Activated naive CD4-positive, alpha-beta T cell treated with anti-CD3 and anti-CD28 coated beads, Interleukin-2, amount 10 ng/mL, durations not matched to agents 7 days and 5 days (primary cell): ENCODE measurements around the gene MUC3A.
"Not testable (repeated sequence)": the region's sequence is repeated elsewhere in the genome, so short reads cannot be mapped to it uniquely, and the experiment has no call there.

ENCODE experiments used
- CTCF ChIA-PET: fragments of 350-600 bp; sonication (Branson Sonifier 250); formaldehyde crosslinking; loops from one replicate; lab custom pipeline; 2021; ENCODE audit warnings: antibody characterized with exemption; lab: Charles Lee
- DNase-seq: peaks from one replicate; pipeline ENCODE4 v3.0.0-alpha.2; 2020
- H3K27ac Mint-ChIP-seq: one replicate; pipeline ENCODE4 v1.8.0; 2021; ENCODE audit warnings: mild to moderate bottlenecking, moderate library complexity, mixed read lengths
- H3K27me3 Mint-ChIP-seq: one replicate; pipeline ENCODE4 v1.8.0; 2021; ENCODE audit warnings: mild to moderate bottlenecking, mixed read lengths
- H3K36me3 Mint-ChIP-seq: one replicate; pipeline ENCODE4 v1.8.0; 2021; ENCODE audit warnings: mixed read lengths
- H3K4me1 Mint-ChIP-seq: one replicate; pipeline ENCODE4 v1.8.0; 2021; ENCODE audit warnings: mixed read lengths
- H3K4me3 Mint-ChIP-seq: one replicate; pipeline ENCODE4 v1.8.0; 2021; ENCODE audit warnings: mild to moderate bottlenecking, moderate library complexity, mixed read lengths
- H3K9me3 Mint-ChIP-seq: one replicate; pipeline ENCODE4 v1.8.0; 2021; ENCODE audit warnings: mixed read lengths

MUC3A gene

GRCh38 chr7:100972002-100972347, 22.6 kb downstream of the MUC3A start:
- Mint-ChIP-seq H3K4me3 (no peak overlapping the region), H3K9me3 (no peaks in the 10 kb centered on the region), H3K4me1 (peaks cover 5% of the 10 kb centered on the region), H3K27me3 (peaks cover 66% of the 10 kb centered on the region), H3K36me3 (no peaks in the 10 kb centered on the region), H3K27ac (no peak overlapping the region)
- CTCF ChIA-PET, result no interaction called here
- DNase-seq, result peak; percentile 5

- CTCF ChIA-PET, result no interaction called here
- no peak for DNase-seq
- H3K27ac Mint-ChIP-seq, result no peak overlapping the region
- H3K4me1 Mint-ChIP-seq, result no peaks in the 10 kb centered on the region
- H3K4me3 Mint-ChIP-seq, result no peak overlapping the region
- peaks cover 46% of the 10 kb centered on the region for H3K27me3 Mint-ChIP-seq
- no peaks in the 10 kb centered on the region for H3K9me3 Mint-ChIP-seq
- H3K36me3 Mint-ChIP-seq, result no peaks in the 10 kb centered on the region
These were observed 24.7 kb downstream of the MUC3A start for GRCh38 chr7:100974021-100974420.

- Mint-ChIP-seq H3K4me3 (no peak overlapping the region), H3K4me1 (no peaks in the 10 kb centered on the region), H3K27ac (no peak overlapping the region), H3K27me3 (peaks cover 32% of the 10 kb centered on the region), H3K36me3 (no peaks in the 10 kb centered on the region), H3K9me3 (no peaks in the 10 kb centered on the region)
- no peak for DNase-seq
- CTCF ChIA-PET, result no interaction called here
These were observed 26.1 kb downstream of the MUC3A start for GRCh38 chr7:100975371-100975821.

- no peaks in the 10 kb centered on the region for H3K4me1 Mint-ChIP-seq
- no peak overlapping the region for H3K4me3 Mint-ChIP-seq
- DNase-seq, result no peak
- H3K27ac Mint-ChIP-seq, result no peak overlapping the region
- CTCF ChIA-PET, result no interaction called here
- H3K36me3 Mint-ChIP-seq, result no peaks in the 10 kb centered on the region
- peaks cover 12% of the 10 kb centered on the region for H3K27me3 Mint-ChIP-seq
- no peaks in the 10 kb centered on the region for H3K9me3 Mint-ChIP-seq
These were observed 29.0 kb downstream of the MUC3A start for GRCh38 chr7:100978300-100978699.

GRCh38 chr7:100983451-100984187, 34.3 kb downstream of the MUC3A start:
- Mint-ChIP-seq H3K27me3 (peaks cover 5% of the 10 kb centered on the region), H3K27ac (no peak overlapping the region), H3K36me3 (no peaks in the 10 kb centered on the region), H3K9me3 (peaks cover 1% of the 10 kb centered on the region), H3K4me3 (no peak overlapping the region), H3K4me1 (no peaks in the 10 kb centered on the region)
- CTCF ChIA-PET, result no interaction called here
- no peak for DNase-seq

- H3K27ac Mint-ChIP-seq, H3K9me3 Mint-ChIP-seq, CTCF ChIA-PET, DNase-seq, H3K27me3 Mint-ChIP-seq, H3K4me3 Mint-ChIP-seq, H3K4me1 Mint-ChIP-seq, H3K36me3 Mint-ChIP-seq: not testable (repeated sequence)
These were observed 35.0 kb downstream of the MUC3A start for GRCh38 chr7:100984241-100984918.

GRCh38 chr7:100985033-100985797, 35.9 kb downstream of the MUC3A start:
- H3K4me1 Mint-ChIP-seq, H3K4me3 Mint-ChIP-seq, H3K9me3 Mint-ChIP-seq, H3K36me3 Mint-ChIP-seq, H3K27me3 Mint-ChIP-seq, DNase-seq, CTCF ChIA-PET, H3K27ac Mint-ChIP-seq: not testable (repeated sequence)

- CTCF ChIA-PET, result no interaction called here
- Mint-ChIP-seq H3K27me3 (no peaks in the 10 kb centered on the region), H3K4me3 (no peak overlapping the region), H3K27ac (no peak overlapping the region), H3K9me3 (peaks cover 3% of the 10 kb centered on the region), H3K4me1 (no peaks in the 10 kb centered on the region), H3K36me3 (no peaks in the 10 kb centered on the region)
- DNase-seq, result no peak
These were observed 42.3 kb downstream of the MUC3A start for GRCh38 chr7:100991631-100992030.

- H3K9me3 Mint-ChIP-seq, H3K4me1 Mint-ChIP-seq, DNase-seq, H3K4me3 Mint-ChIP-seq, H3K36me3 Mint-ChIP-seq, H3K27ac Mint-ChIP-seq, H3K27me3 Mint-ChIP-seq, CTCF ChIA-PET: not testable (repeated sequence)
These were observed 42.9 kb downstream of the MUC3A start for GRCh38 chr7:100992280-100992679.

- not testable (repeated sequence) for H3K4me3 Mint-ChIP-seq
These were observed 45.3 kb downstream of the MUC3A start for GRCh38 chr7:100994671-100995070.

GRCh38 chr7:100998530-100998929, 49.2 kb downstream of the MUC3A start:
- H3K4me1 Mint-ChIP-seq, H3K4me3 Mint-ChIP-seq, DNase-seq, CTCF ChIA-PET, H3K36me3 Mint-ChIP-seq, H3K27me3 Mint-ChIP-seq, H3K27ac Mint-ChIP-seq: not testable (repeated sequence)
- H3K9me3 Mint-ChIP-seq, result peaks cover 14% of the 10 kb centered on the region

More at GRCh38 chr7:100994671-100995070, 45.3 kb downstream of the MUC3A start:
- H3K27ac Mint-ChIP-seq, DNase-seq, H3K27me3 Mint-ChIP-seq, H3K36me3 Mint-ChIP-seq, H3K9me3 Mint-ChIP-seq, CTCF ChIA-PET, H3K4me1 Mint-ChIP-seq: not testable (repeated sequence)

- H3K27ac Mint-ChIP-seq, H3K36me3 Mint-ChIP-seq, H3K4me3 Mint-ChIP-seq, H3K4me1 Mint-ChIP-seq, H3K27me3 Mint-ChIP-seq, CTCF ChIA-PET, DNase-seq: not testable (repeated sequence)
- peaks cover 14% of the 10 kb centered on the region for H3K9me3 Mint-ChIP-seq
These were observed 50.0 kb downstream of the MUC3A start for GRCh38 chr7:100999334-100999733.

GRCh38 chr7:101000025-101000424, 50.7 kb downstream of the MUC3A start:
- CTCF ChIA-PET, H3K36me3 Mint-ChIP-seq, H3K4me3 Mint-ChIP-seq, H3K27me3 Mint-ChIP-seq, H3K4me1 Mint-ChIP-seq, H3K27ac Mint-ChIP-seq, DNase-seq: not testable (repeated sequence)
- H3K9me3 Mint-ChIP-seq, result peaks cover 14% of the 10 kb centered on the region

GRCh38 chr7:101002333-101002732, 53.0 kb downstream of the MUC3A start:
- DNase-seq, H3K36me3 Mint-ChIP-seq, CTCF ChIA-PET, H3K4me1 Mint-ChIP-seq, H3K4me3 Mint-ChIP-seq, H3K27ac Mint-ChIP-seq, H3K27me3 Mint-ChIP-seq: not testable (repeated sequence)
- H3K9me3 Mint-ChIP-seq, result peaks cover 12% of the 10 kb centered on the region

- CTCF ChIA-PET, DNase-seq, H3K9me3 Mint-ChIP-seq, H3K4me3 Mint-ChIP-seq, H3K4me1 Mint-ChIP-seq, H3K36me3 Mint-ChIP-seq, H3K27ac Mint-ChIP-seq: not testable (repeated sequence)
- peaks cover 11% of the 10 kb centered on the region for H3K27me3 Mint-ChIP-seq
These were observed 58.0 kb downstream of the MUC3A start for GRCh38 chr7:101007361-101007760.
